HL-60 (cell line): ENCODE results near the gene WWOX.

Experiments
- DNase-seq, 2 experiments: peaks; one replicate each; pipeline ENCODE4 v3.0.0-alpha.2; 2010 to 2020; ENCODE audit warnings: low read depth in 1 of 2, low spot score in 1 of 2
- H3K27ac ChIP-seq: fragments of 250-450 bp; sonication (Bioruptor Pico); replicated peaks from 2 replicates; pipeline ENCODE4 v1.5.1; 2020; ENCODE audit warnings: mild to moderate bottlenecking, moderate library complexity
- H3K27me3 ChIP-seq: fragments of 250-450 bp; sonication (Bioruptor Pico); 2 replicates; pipeline ENCODE4 v1.5.1; 2021; ENCODE audit warnings: mild to moderate bottlenecking, moderate library complexity; ENCODE audit not compliant: insufficient read depth, poor library complexity, severe bottlenecking
- H3K4me3 ChIP-seq: replicated peaks from 2 replicates; pipeline ENCODE4 v1.5.1; 2011; ENCODE audit warnings: mild to moderate bottlenecking, control low read depth, low read length; ENCODE audit not compliant: insufficient read depth
- CTCF ChIP-seq: IDR thresholded peaks from one replicate; pipeline ENCODE4 v1.5.1; 2011; ENCODE audit warnings: low read length, control low read depth, inconsistent platforms; ENCODE audit not compliant: insufficient read depth
- GABPA ChIP-seq: IDR thresholded peaks from 2 replicates; pipeline ENCODE4 v1.6.1; 2012; ENCODE audit warnings: low read depth
- POLR2AphosphoS5 ChIP-seq: IDR thresholded peaks from 2 replicates; pipeline ENCODE4 v1.6.1; 2012; ENCODE audit warnings: low read depth
- REST ChIP-seq: IDR thresholded peaks from 2 replicates; pipeline ENCODE4 v1.6.1; 2012; ENCODE audit warnings: low read depth; ENCODE audit not compliant: insufficient replicate concordance
- SPI1 ChIP-seq: IDR thresholded peaks from 2 replicates; pipeline ENCODE4 v1.6.1; 2012; ENCODE audit warnings: low read depth, mild to moderate bottlenecking, borderline replicate concordance

The WWOX gene

GRCh38 chr16:79150632-79151310 is 1051.3 kb downstream of the WWOX start:
- TF ChIP-seq GABPA: no peak
- no peak for TF ChIP-seq POLR2AphosphoS5
- TF ChIP-seq SPI1: no peak
- no peak for TF ChIP-seq CTCF
- TF ChIP-seq REST: no peak
- Histone ChIP-seq H3K27ac (no peak overlapping the region), H3K4me3 (no peak overlapping the region), H3K27me3 (no peaks in the 10 kb centered on the region)
- no peak for DNase-seq

- TF ChIP-seq GABPA (no peak), SPI1 (no peak), REST (no peak), CTCF (no peak)
- Histone ChIP-seq H3K27me3 (no peaks in the 10 kb centered on the region), H3K27ac (no peak overlapping the region), H3K4me3 (no peak overlapping the region)
- DNase-seq: no peak
Observed at GRCh38 chr16:79154086-79154485, 1054.6 kb downstream of the WWOX start.

- no peak for DNase-seq
- Histone ChIP-seq H3K27me3 (no peaks in the 10 kb centered on the region), H3K4me3 (no peak overlapping the region), H3K27ac (no peak overlapping the region)
- TF ChIP-seq GABPA: no peak
- no peak for TF ChIP-seq POLR2AphosphoS5
- no peak for TF ChIP-seq REST
- TF ChIP-seq CTCF: no peak
- TF ChIP-seq SPI1: no peak
Observed at GRCh38 chr16:79155471-79155870, 1056.0 kb downstream of the WWOX start.
